ENCODE measurements around the gene MAK.
A peak's percentile ranks its signal among the peaks of the same experiment; 100 is the strongest.

MAK gene

GRCh38 chr6:10763006-10763405 is 75.3 kb downstream of the MAK start:
- WGBS, 2 donors (ENCODE audit: extremely low coverage in 2 of 2, insufficient read length in 2 of 2, insufficient replicate concordance in 1 of 2) = no CpG with 5 or more reads among the region's 2 CpGs

GRCh38 chr6:10759884-10760329 is 78.4 kb downstream of the MAK start:
- Histone ChIP-seq H2AK5ac (ENCODE audit: low read depth, low read length) (no peak overlapping the region), H2BK15ac (ENCODE audit: low read length) (no peak overlapping the region), H3K27ac (replicated peaks; ENCODE audit: low read length) (no peak overlapping the region), H3K4me1 (ENCODE audit: control insufficient read depth in 2 of 2, insufficient read depth in 1 of 2, low read depth in 1 of 2, low read length in 2 of 2) (no peaks in the 10 kb centered on the region), H2AFZ (ENCODE audit: low read length) (no peak overlapping the region), H2BK5ac (ENCODE audit: low read length) (no peak overlapping the region), H2BK12ac (ENCODE audit: low read length) (no peak overlapping the region), H3K79me1 (ENCODE audit: low read depth, low read length) (no peaks in the 10 kb centered on the region), H3K4me2 (ENCODE audit: insufficient read depth, low read length, poor library complexity, severe bottlenecking) (no peak overlapping the region), H3K4me3 (ENCODE audit: low read length in 2 of 2) (no peak overlapping the region), H3K27me3 (ENCODE audit: control insufficient read depth in 3 of 3, insufficient read depth in 3 of 3, low read depth in 1 of 3, low read length in 3 of 3) (no peaks in the 10 kb centered on the region), H4K91ac (ENCODE audit: low read depth, low read length, poor library complexity) (no peak overlapping the region), H2BK120ac (ENCODE audit: low read depth, low read length) (no peak overlapping the region), H3K9me3 (replicated peaks in 1 of 2; ENCODE audit: control insufficient read depth in 2 of 2, insufficient read depth in 1 of 2, low read depth in 1 of 2, low read length in 2 of 2) (no peaks in the 10 kb centered on the region), H3K4ac (ENCODE audit: low read length) (no peak overlapping the region), H3K23ac (ENCODE audit: low read depth, low read length, poor library complexity) (no peak overlapping the region), H3K36me3 (replicated peaks in 1 of 2; ENCODE audit: control insufficient read depth in 2 of 2, insufficient read depth in 2 of 2, low read length in 2 of 2) (peaks cover 10 to 71% of the 10 kb centered on the region in 2 donors), H4K8ac (ENCODE audit: low read depth, low read length) (no peak overlapping the region), H3K14ac (ENCODE audit: low read length) (no peak overlapping the region), H3K18ac (ENCODE audit: low read length) (no peak overlapping the region), H3K9ac (ENCODE audit: low read depth, low read length, poor library complexity) (no peak overlapping the region)
- no peak for DNase-seq (ENCODE audit: low spot score)
- WGBS, 2 donors (ENCODE audit: extremely low coverage in 2 of 2, insufficient read length in 2 of 2, insufficient replicate concordance in 1 of 2) = no CpG with 5 or more reads among the region's 6 CpGs

More at GRCh38 chr6:10763006-10763405, 75.3 kb downstream of the MAK start:
- H3K4ac ChIP-seq (ENCODE audit: low read length) = no peak overlapping the region
- peaks cover 7 to 49% of the 10 kb centered on the region in 2 donors for H3K36me3 ChIP-seq (replicated peaks in 1 of 2; ENCODE audit: control insufficient read depth in 2 of 2, insufficient read depth in 2 of 2, low read length in 2 of 2)
- no peak overlapping the region for H3K4me2 ChIP-seq (ENCODE audit: insufficient read depth, low read length, poor library complexity, severe bottlenecking)
- H3K23ac ChIP-seq (ENCODE audit: low read depth, low read length, poor library complexity) = no peak overlapping the region
- no peak overlapping the region for H3K4me3 ChIP-seq (ENCODE audit: low read length in 2 of 2)
- no peak overlapping the region for H3K27ac ChIP-seq (replicated peaks; ENCODE audit: low read length)
- no peaks in the 10 kb centered on the region for H3K4me1 ChIP-seq (ENCODE audit: control insufficient read depth in 2 of 2, insufficient read depth in 1 of 2, low read depth in 1 of 2, low read length in 2 of 2)
- no peak overlapping the region for H2AFZ ChIP-seq (ENCODE audit: low read length)
- H3K9me3 ChIP-seq (replicated peaks in 1 of 2; ENCODE audit: control insufficient read depth in 2 of 2, insufficient read depth in 1 of 2, low read depth in 1 of 2, low read length in 2 of 2) = no peaks in the 10 kb centered on the region
- no peak overlapping the region for H2BK120ac ChIP-seq (ENCODE audit: low read depth, low read length)
- no peak overlapping the region for H2BK12ac ChIP-seq (ENCODE audit: low read length)
- no peak overlapping the region for H2BK15ac ChIP-seq (ENCODE audit: low read length)
- H3K18ac ChIP-seq (ENCODE audit: low read length) = no peak overlapping the region
- H3K27me3 ChIP-seq (ENCODE audit: control insufficient read depth in 3 of 3, insufficient read depth in 3 of 3, low read depth in 1 of 3, low read length in 3 of 3) = no peaks in the 10 kb centered on the region
- H3K79me1 ChIP-seq (ENCODE audit: low read depth, low read length) = no peaks in the 10 kb centered on the region
- no peak overlapping the region for H2AK5ac ChIP-seq (ENCODE audit: low read depth, low read length)
- no peak overlapping the region for H4K91ac ChIP-seq (ENCODE audit: low read depth, low read length, poor library complexity)
- DNase-seq (ENCODE audit: low spot score) = no peak
- H4K8ac ChIP-seq (ENCODE audit: low read depth, low read length) = no peak overlapping the region
- no peak overlapping the region for H3K9ac ChIP-seq (ENCODE audit: low read depth, low read length, poor library complexity)
- H2BK5ac ChIP-seq (ENCODE audit: low read length) = no peak overlapping the region
- no peak overlapping the region for H3K14ac ChIP-seq (ENCODE audit: low read length)

GRCh38 chr6:10759312-10759839 is 79.0 kb downstream of the MAK start:
- peak; percentile 21 for DNase-seq (ENCODE audit: low spot score)
- Histone ChIP-seq H4K91ac (ENCODE audit: low read depth, low read length, poor library complexity) (no peak overlapping the region), H3K27ac (replicated peaks; ENCODE audit: low read length) (no peak overlapping the region), H2BK5ac (ENCODE audit: low read length) (no peak overlapping the region), H3K14ac (ENCODE audit: low read length) (no peak overlapping the region), H3K36me3 (replicated peaks in 1 of 2; ENCODE audit: control insufficient read depth in 2 of 2, insufficient read depth in 2 of 2, low read length in 2 of 2) (peaks cover 15 to 76% of the 10 kb centered on the region in 2 donors), H3K79me1 (ENCODE audit: low read depth, low read length) (no peaks in the 10 kb centered on the region), H2AFZ (ENCODE audit: low read length) (no peak overlapping the region), H3K9me3 (replicated peaks in 1 of 2; ENCODE audit: control insufficient read depth in 2 of 2, insufficient read depth in 1 of 2, low read depth in 1 of 2, low read length in 2 of 2) (no peaks in the 10 kb centered on the region), H3K4me3 (ENCODE audit: low read length in 2 of 2) (no peak overlapping the region), H2AK5ac (ENCODE audit: low read depth, low read length) (no peak overlapping the region), H3K4me1 (ENCODE audit: control insufficient read depth in 2 of 2, insufficient read depth in 1 of 2, low read depth in 1 of 2, low read length in 2 of 2) (no peaks in the 10 kb centered on the region), H3K23ac (ENCODE audit: low read depth, low read length, poor library complexity) (no peak overlapping the region), H2BK15ac (ENCODE audit: low read length) (no peak overlapping the region), H2BK12ac (ENCODE audit: low read length) (no peak overlapping the region), H3K18ac (ENCODE audit: low read length) (no peak overlapping the region), H3K9ac (ENCODE audit: low read depth, low read length, poor library complexity) (no peak overlapping the region), H3K27me3 (ENCODE audit: control insufficient read depth in 3 of 3, insufficient read depth in 3 of 3, low read depth in 1 of 3, low read length in 3 of 3) (no peaks in the 10 kb centered on the region), H2BK120ac (ENCODE audit: low read depth, low read length) (no peak overlapping the region), H4K8ac (ENCODE audit: low read depth, low read length) (no peak overlapping the region), H3K4me2 (ENCODE audit: insufficient read depth, low read length, poor library complexity, severe bottlenecking) (no peak overlapping the region), H3K4ac (ENCODE audit: low read length) (no peak overlapping the region)
- WGBS, 2 donors (ENCODE audit: extremely low coverage in 2 of 2, insufficient read length in 2 of 2, insufficient replicate concordance in 1 of 2) = no CpG with 5 or more reads among the region's 3 CpGs

GRCh38 chr6:10756085-10756484 is 82.3 kb downstream of the MAK start:
- DNase-seq (ENCODE audit: low spot score) = no peak
- Histone ChIP-seq H3K18ac (ENCODE audit: low read length) (no peak overlapping the region), H3K4me1 (ENCODE audit: control insufficient read depth in 2 of 2, insufficient read depth in 1 of 2, low read depth in 1 of 2, low read length in 2 of 2) (no peaks in the 10 kb centered on the region), H2AFZ (ENCODE audit: low read length) (no peak overlapping the region), H2BK5ac (ENCODE audit: low read length) (no peak overlapping the region), H4K8ac (ENCODE audit: low read depth, low read length) (no peak overlapping the region), H2BK15ac (ENCODE audit: low read length) (no peak overlapping the region), H2BK120ac (ENCODE audit: low read depth, low read length) (no peak overlapping the region), H3K9ac (ENCODE audit: low read depth, low read length, poor library complexity) (no peak overlapping the region), H2AK5ac (ENCODE audit: low read depth, low read length) (no peak overlapping the region), H3K27me3 (ENCODE audit: control insufficient read depth in 3 of 3, insufficient read depth in 3 of 3, low read depth in 1 of 3, low read length in 3 of 3) (no peaks in the 10 kb centered on the region), H3K14ac (ENCODE audit: low read length) (no peak overlapping the region), H3K23ac (ENCODE audit: low read depth, low read length, poor library complexity) (no peak overlapping the region), H3K4me3 (ENCODE audit: low read length in 2 of 2) (no peak overlapping the region), H3K9me3 (replicated peaks in 1 of 2; ENCODE audit: control insufficient read depth in 2 of 2, insufficient read depth in 1 of 2, low read depth in 1 of 2, low read length in 2 of 2) (no peaks in the 10 kb centered on the region), H3K4me2 (ENCODE audit: insufficient read depth, low read length, poor library complexity, severe bottlenecking) (no peak overlapping the region), H3K79me1 (ENCODE audit: low read depth, low read length) (peaks cover 3% of the 10 kb centered on the region), H2BK12ac (ENCODE audit: low read length) (no peak overlapping the region), H3K4ac (ENCODE audit: low read length) (no peak overlapping the region), H4K91ac (ENCODE audit: low read depth, low read length, poor library complexity) (no peak overlapping the region), H3K36me3 (replicated peaks in 1 of 2; ENCODE audit: control insufficient read depth in 2 of 2, insufficient read depth in 2 of 2, low read length in 2 of 2) (peaks cover 31 to 91% of the 10 kb centered on the region in 2 donors), H3K27ac (replicated peaks; ENCODE audit: low read length) (no peak overlapping the region)
- no CpG with 5 or more reads among the region's 1 CpG for whole genome bisulfite sequencing, 2 donors (ENCODE audit: extremely low coverage in 2 of 2, insufficient read length in 2 of 2, insufficient replicate concordance in 1 of 2)

Data from neuronal stem cell (in vitro differentiated cells).